ENCODE measurements around the gene CTNNB1. TPM values are rescaled to one million over a fixed set of nuclear protein-coding genes. Genes with fewer than 3 reads are reported as not detected.

CTNNB1 gene
- total and polyA plus RNA-seq, 2 of the 13 experiments (the other 11 are each of a cell fraction or from before 2014, with no cell fraction given) = 398 to 489 TPM

- BruUV-seq (replicated peaks) = no TSS peak
- H3K79me2 ChIP-seq (ENCODE audit: insufficient read depth, low read length) = peaks cover 7% of the 10 kb centered on the region
- peaks cover 7% of the 10 kb centered on the region for H4K20me1 ChIP-seq (ENCODE audit: insufficient read depth, low read length)
- peaks cover 43 to 91% of the 10 kb centered on the region in 2 experiments for H3K36me3 ChIP-seq (replicated peaks in 1 of 2; ENCODE audit: control insufficient read depth in 1 of 2, insufficient read depth in 2 of 2, low read length in 2 of 2)
- no peak for ATAC-seq
- ChIA-PET POLR2A (no interaction called here), CTCF (ENCODE audit: low intra/inter-chr PET ratio, low total read pairs) (no interaction called here)
- intact Hi-C loops (cut with micrococcal nuclease; ENCODE audit: unreplicated experiment) = no loop called here
- WGBS (ENCODE audit: low lambda C conversion rate) = 100% methylated on average over 2 of the region's 2 CpGs
- no peaks in the 10 kb centered on the region for H3K4me1 ChIP-seq (ENCODE audit: insufficient read depth, low read length)
- no peak overlapping the region for H3K4me2 ChIP-seq (ENCODE audit: low read depth, low read length)
- no peak overlapping the region for H3K9ac ChIP-seq (ENCODE audit: insufficient read depth, low read depth, low read length)
- H3K4me3 ChIP-seq (replicated peaks in 1 of 3; ENCODE audit: insufficient read depth in 1 of 3, low read depth in 2 of 3, low read length in 3 of 3) = no peak overlapping the region
- TF ChIP-seq RBM22 (optimal IDR thresholded peaks at IDR 0.05; ENCODE audit: low read length) (peak; percentile 79), ZNF264 (CRISPR knock-in tag; IDR thresholded peaks at IDR 0.05) (no peak), ZNF367 (CRISPR knock-in tag; IDR thresholded peaks at IDR 0.05; ENCODE audit: borderline replicate concordance) (no peak)
- DNase-seq (ENCODE audit: low spot score) = no peak
- no peak for FAIRE-seq
- no peak overlapping the region for H3K27ac ChIP-seq (ENCODE audit: extremely low read length, insufficient read depth, low read length)
- H3K9me3 ChIP-seq (ENCODE audit: low read length) = no peaks in the 10 kb centered on the region
- H3K27me3 ChIP-seq (ENCODE audit: control insufficient read depth in 1 of 2, insufficient read depth in 2 of 2, low read length in 2 of 2) = no peaks in the 10 kb centered on the region
- in situ Hi-C loops (cut with HindIII; ENCODE audit: extremely low pct_ligation_motif_present, low pct_unique_long_range_greater_than_20kb) = no loop called here
- H2AFZ ChIP-seq (ENCODE audit: low read length) = no peak overlapping the region
Observed at GRCh38 chr3:41236228-41236627, 36.9 kb downstream of the CTNNB1 start.

DNA sequence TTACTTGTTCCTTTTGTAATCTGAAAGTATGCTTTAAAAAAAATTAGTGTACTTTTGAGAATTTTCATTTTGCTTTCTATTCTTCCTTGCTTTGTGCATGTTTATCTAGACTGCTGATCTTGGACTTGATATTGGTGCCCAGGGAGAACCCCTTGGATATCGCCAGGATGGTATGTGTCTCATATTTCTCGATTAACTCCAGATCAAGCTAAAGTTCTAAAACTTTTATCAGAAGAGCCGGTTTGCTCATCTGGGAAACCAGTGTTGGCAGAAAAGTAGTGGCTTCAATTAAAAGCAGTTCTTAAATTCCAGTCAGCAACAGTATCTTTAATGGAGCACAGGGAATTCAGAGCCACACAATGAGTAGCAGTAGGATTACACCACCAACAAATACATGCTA, 38.6 kb downstream of the CTNNB1 start:
- no peak overlapping the region for H3K4me3 ChIP-seq (replicated peaks in 1 of 3; ENCODE audit: insufficient read depth in 1 of 3, low read depth in 2 of 3, low read length in 3 of 3)
- H3K9ac ChIP-seq (ENCODE audit: insufficient read depth, low read depth, low read length) = no peak overlapping the region
- POLR2A ChIA-PET = interaction anchor here (1.4 kb wide), 1 partner anchor 8 kb away, joined by 3 read pairs; no protein-coding TSS in a partner anchor
- H3K27ac ChIP-seq (ENCODE audit: extremely low read length, insufficient read depth, low read length) = no peak overlapping the region
- H3K27me3 ChIP-seq (ENCODE audit: control insufficient read depth in 1 of 2, insufficient read depth in 2 of 2, low read length in 2 of 2) = no peaks in the 10 kb centered on the region
- ATAC-seq (no peak), DNase-seq (ENCODE audit: low spot score) (no peak), FAIRE-seq (no peak)
- H3K36me3 ChIP-seq (replicated peaks in 1 of 2; ENCODE audit: control insufficient read depth in 1 of 2, insufficient read depth in 2 of 2, low read length in 2 of 2) = peaks cover 40 to 74% of the 10 kb centered on the region in 2 experiments
- in situ Hi-C loops (cut with HindIII; ENCODE audit: extremely low pct_ligation_motif_present, low pct_unique_long_range_greater_than_20kb) = no loop called here
- TF ChIP-seq DRAP1 (CRISPR knock-in tag; IDR thresholded peaks at IDR 0.05) (no peak), ZNF430 (CRISPR knock-in tag; IDR thresholded peaks at IDR 0.05) (no peak), ZNF788 (CRISPR knock-in tag; IDR thresholded peaks at IDR 0.05; ENCODE audit: borderline replicate concordance) (no peak), ZNF343 (CRISPR knock-in tag; IDR thresholded peaks at IDR 0.05) (no peak), TGIF2 (CRISPR knock-in tag; IDR thresholded peaks at IDR 0.05) (no peak), ZBTB38 (CRISPR knock-in tag; IDR thresholded peaks at IDR 0.05) (no peak)
- no TSS peak for BruUV-seq (replicated peaks)
- intact Hi-C loops (cut with micrococcal nuclease; ENCODE audit: unreplicated experiment) = no loop called here
- no peak overlapping the region for H3K4me2 ChIP-seq (ENCODE audit: low read depth, low read length)
- no peaks in the 10 kb centered on the region for H3K9me3 ChIP-seq (ENCODE audit: low read length)
- peaks cover 5% of the 10 kb centered on the region for H3K79me2 ChIP-seq (ENCODE audit: insufficient read depth, low read length)
- WGBS (ENCODE audit: low lambda C conversion rate) = 99% methylated on average over 3 of the region's 3 CpGs
- CTCF ChIA-PET (ENCODE audit: low intra/inter-chr PET ratio, low total read pairs) = no interaction called here
- no peaks in the 10 kb centered on the region for H3K4me1 ChIP-seq (ENCODE audit: insufficient read depth, low read length)
- H4K20me1 ChIP-seq (ENCODE audit: insufficient read depth, low read length) = no peaks in the 10 kb centered on the region; the same call in 1 of the 2 replicates
- no peak overlapping the region for H2AFZ ChIP-seq (ENCODE audit: low read length)

Measured in HepG2 (cell line).